ENCODE data around the gene VPS41.

GRCh38 chr7:38716397-38716796 lies 192.6 kb downstream of the VPS41 start:
- TF ChIP-seq EZH2 (IDR thresholded peaks at IDR 0.05; ENCODE audit: borderline replicate concordance, low read length) (no peak), CTCF (conservative IDR thresholded peaks at IDR 0.05 in 1 of 2, IDR thresholded peaks at IDR 0.05 in 1 of 2; ENCODE audit: extremely low read depth in 1 of 2, insufficient read depth in 1 of 2, low read depth in 1 of 2, low read length in 2 of 2) (no peak)

Measured in mammary epithelial cell (primary cell).